Effector memory CD8-positive, alpha-beta T cell (primary cell): ENCODE results near the gene REX1BD.
A peak's percentile ranks its signal among the peaks of the same experiment; 100 is the strongest.

Experiments used
- ATAC-seq: fragments of 150-1000 bp; cut with Tn5 transposase; replicated peaks from 2 replicates; pipeline ENCODE4 v1.10.0; 2021; ENCODE audit warnings: mild to moderate bottlenecking, moderate library complexity
- DNase-seq, 3 experiments: peaks; one replicate each; pipeline ENCODE4 v3.0.0; 2021
- H3K27ac Mint-ChIP-seq, 2 donors: one replicate each; pipeline ENCODE4 v1.8.0; 2022; ENCODE audit warnings: mild to moderate bottlenecking in 2 of 2, mixed read lengths in 2 of 2, moderate library complexity in 2 of 2
- H3K27me3 Mint-ChIP-seq, 2 donors: one replicate each; pipeline ENCODE4 v1.8.0; 2022; ENCODE audit warnings: mixed read lengths in 2 of 2
- H3K36me3 Mint-ChIP-seq: one replicate; pipeline ENCODE4 v1.8.0; 2022; ENCODE audit warnings: mild to moderate bottlenecking, moderate library complexity, mixed read lengths; ENCODE audit not compliant: insufficient read depth
- H3K4me1 Mint-ChIP-seq, 2 donors: one replicate each; pipeline ENCODE4 v1.8.0; 2022; ENCODE audit warnings: low read depth in 2 of 2, mixed read lengths in 2 of 2
- H3K4me3 Mint-ChIP-seq, 2 donors: one replicate each; pipeline ENCODE4 v1.8.0; 2022; ENCODE audit warnings: mild to moderate bottlenecking in 2 of 2, mixed read lengths in 2 of 2, moderate library complexity in 2 of 2
- H3K9me3 Mint-ChIP-seq, 2 donors: one replicate each; pipeline ENCODE4 v1.8.0; 2022; ENCODE audit warnings: mixed read lengths in 2 of 2

REX1BD gene

DNA sequence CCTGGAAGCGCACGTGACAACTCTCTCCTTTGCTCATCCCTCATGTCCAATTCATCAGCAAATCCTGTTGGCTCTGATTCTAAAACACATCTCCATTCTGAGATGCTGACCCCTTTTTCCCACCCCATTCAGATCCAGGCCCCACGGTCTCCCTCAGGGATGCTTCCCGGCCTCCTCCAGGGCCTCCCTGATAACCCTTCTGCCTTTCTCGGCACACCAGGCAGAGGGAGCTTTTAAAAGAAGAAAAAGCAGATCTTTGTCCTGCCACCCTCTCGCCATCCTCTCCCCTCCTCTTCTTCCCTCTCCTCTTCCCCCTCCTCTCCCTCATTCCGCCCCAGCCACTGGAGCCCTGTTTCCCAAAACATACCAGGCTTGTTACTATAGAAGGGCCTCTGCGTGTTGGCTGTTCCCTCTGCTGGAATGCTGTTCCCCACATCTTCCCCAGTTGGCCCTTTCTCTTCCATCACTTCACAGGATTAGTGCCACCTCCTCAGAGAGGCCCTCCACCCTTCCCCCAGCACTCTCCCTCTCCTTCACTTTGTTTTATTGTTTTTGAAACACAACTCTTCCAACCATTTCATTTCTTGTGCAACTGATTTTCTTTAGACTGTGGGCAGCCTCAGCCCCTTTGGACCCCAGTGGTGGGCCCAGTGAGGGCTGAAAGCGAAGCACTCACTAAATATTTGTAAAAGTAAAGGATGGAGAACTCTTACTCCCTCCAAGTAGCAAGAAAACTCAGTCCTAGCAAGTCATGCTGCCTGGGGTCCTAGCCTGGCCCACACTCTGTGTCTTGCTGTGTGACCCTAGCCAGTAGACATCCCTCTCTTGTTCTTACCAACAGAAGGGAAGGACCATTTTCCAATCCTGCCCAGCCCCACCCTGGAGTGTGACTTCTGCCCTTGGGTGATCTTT lies 20.5 kb downstream of the REX1BD start:
- Mint-ChIP-seq H3K9me3 (no peaks in the 10 kb centered on the region), H3K27ac (no peak overlapping the region), H3K27me3 (peaks cover 69 to 89% of the 10 kb centered on the region in 2 donors), H3K36me3 (peaks cover 3% of the 10 kb centered on the region), H3K4me3 (no peak overlapping the region), H3K4me1 (peaks cover 24% of the 10 kb centered on the region in 2 donors)
- no peak for DNase-seq
- ATAC-seq: no peak

GRCh38 chr19:18609717-18610051 lies 21.1 kb downstream of the REX1BD start:
- ATAC-seq (no peak), DNase-seq (no peak)
- Mint-ChIP-seq H3K27ac (no peak overlapping the region), H3K36me3 (peaks cover 3% of the 10 kb centered on the region), H3K4me3 (no peak overlapping the region), H3K4me1 (peaks cover 24 to 27% of the 10 kb centered on the region in 2 donors), H3K9me3 (no peaks in the 10 kb centered on the region), H3K27me3 (peaks cover 71 to 90% of the 10 kb centered on the region in 2 donors)

DNA sequence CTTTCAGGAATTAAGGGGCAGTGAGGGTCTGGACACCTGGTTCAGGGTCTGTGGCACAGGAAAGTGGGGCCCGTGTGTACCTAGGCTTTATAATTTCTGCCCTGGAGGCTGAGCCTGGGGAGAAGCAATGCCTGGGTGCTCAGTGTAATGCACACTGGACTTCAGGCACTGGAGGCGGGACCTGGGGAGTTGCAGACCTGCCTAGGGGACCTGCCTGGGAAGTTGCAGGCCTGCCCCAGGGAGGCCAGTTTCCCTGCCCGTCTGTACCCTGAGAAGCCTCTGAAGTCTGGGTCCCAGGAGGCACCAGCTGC lies 21.6 kb downstream of the REX1BD start:
- H3K27ac Mint-ChIP-seq: no peak overlapping the region
- peak overlapping the region in 1 of 2 donors; percentile 6 for H3K4me3 Mint-ChIP-seq
- H3K27me3 Mint-ChIP-seq: peaks cover 71 to 90% of the 10 kb centered on the region in 2 donors

DNA sequence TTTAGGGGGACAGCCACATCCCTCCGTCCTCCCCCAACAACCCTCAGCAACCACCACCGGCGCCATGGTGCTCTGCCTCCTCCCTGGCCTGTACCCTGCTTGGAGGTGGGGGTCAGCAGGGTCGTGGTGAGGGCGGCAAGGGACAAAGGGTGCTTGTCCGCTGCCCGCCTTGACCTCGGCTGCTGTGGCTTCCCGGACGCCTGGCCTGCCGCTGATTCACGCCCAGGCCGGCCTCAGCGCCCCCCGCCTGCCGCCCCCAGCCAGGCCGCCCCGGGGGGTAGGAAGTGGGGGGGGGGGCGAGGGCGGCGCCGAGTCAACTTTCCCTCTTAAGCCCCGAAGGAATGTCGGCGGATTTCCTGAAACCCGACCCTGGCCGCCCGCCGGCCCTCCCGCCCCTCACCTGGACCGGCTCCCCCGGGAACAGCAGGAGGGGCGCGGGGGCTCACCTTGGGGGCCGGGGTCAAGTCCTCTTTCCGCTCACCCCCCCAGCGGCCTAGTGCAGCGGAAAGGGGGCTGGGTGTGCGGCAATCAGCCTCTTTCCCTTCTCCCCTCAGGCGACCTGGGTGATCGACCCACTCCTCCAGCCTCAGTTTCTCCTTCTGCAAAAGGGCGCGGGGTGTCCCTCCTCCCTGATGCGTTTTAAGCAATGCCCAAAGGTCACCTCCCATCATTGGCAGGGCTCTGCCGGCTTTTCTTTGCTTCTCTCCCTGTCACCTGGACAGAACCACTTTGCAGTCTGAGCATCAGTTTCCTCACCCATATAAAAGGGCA lies 22.1 kb downstream of the REX1BD start:
- peak overlapping the region; percentile 48 to 55 for H3K4me3 Mint-ChIP-seq

More for the DNA sequence above, 21.6 kb downstream of the REX1BD start:
- Mint-ChIP-seq H3K36me3 (peaks cover 3% of the 10 kb centered on the region), H3K9me3 (no peaks in the 10 kb centered on the region), H3K4me1 (peaks cover 23 to 27% of the 10 kb centered on the region in 2 donors)
- ATAC-seq (no peak), DNase-seq (no peak)

DNA sequence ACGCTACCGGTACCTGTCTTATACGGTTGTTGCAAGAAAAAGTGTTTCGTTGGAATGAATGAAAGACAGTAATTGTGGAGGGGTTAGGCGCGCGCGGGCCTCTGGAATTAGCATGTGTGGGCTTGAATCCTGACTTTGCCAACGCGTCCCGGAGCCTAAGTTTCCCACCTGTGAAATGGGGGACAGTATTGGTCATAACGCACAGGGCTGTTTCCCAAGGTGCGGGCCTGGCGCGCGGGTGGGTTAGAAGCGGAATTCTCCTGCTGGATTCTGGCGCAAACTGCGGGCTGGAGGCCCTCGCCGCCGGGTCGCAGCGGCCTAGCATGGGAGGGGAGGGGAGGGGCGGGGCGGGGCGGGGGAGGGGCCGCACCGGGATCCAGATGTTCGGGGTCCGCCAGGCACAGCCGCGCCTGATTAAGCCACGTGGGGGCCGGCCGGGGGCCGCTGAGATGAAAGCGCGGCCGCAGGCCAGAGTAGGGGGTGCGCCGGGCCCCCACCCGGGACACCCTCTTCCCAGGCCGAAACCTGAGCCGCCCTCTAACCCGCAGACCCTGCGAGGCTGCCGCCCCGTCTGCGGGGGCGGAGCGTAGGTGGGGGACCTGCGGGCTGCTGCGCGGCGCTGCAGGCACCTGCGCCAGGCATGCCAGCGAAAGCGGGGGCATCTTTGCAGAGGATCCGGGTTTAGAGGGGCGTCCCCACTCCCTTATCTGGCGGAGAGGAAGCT lies 22.9 kb downstream of the REX1BD start:
- peak; percentile 38 for ATAC-seq
- Mint-ChIP-seq H3K27ac (no peak overlapping the region), H3K27me3 (peaks cover 69 to 97% of the 10 kb centered on the region in 2 donors), H3K36me3 (peaks cover 3% of the 10 kb centered on the region), H3K4me3 (peak overlapping the region; percentile 75 to 77), H3K9me3 (no peaks in the 10 kb centered on the region), H3K4me1 (peaks cover 20 to 24% of the 10 kb centered on the region in 2 donors)
- no peak for DNase-seq

More for the DNA sequence above, 22.1 kb downstream of the REX1BD start:
- no peak for ATAC-seq
- no peak for DNase-seq
- peaks cover 3% of the 10 kb centered on the region for H3K36me3 Mint-ChIP-seq
- peaks cover 20 to 24% of the 10 kb centered on the region in 2 donors for H3K4me1 Mint-ChIP-seq
- peaks cover 69 to 90% of the 10 kb centered on the region in 2 donors for H3K27me3 Mint-ChIP-seq
- H3K9me3 Mint-ChIP-seq: no peaks in the 10 kb centered on the region
- H3K27ac Mint-ChIP-seq: no peak overlapping the region

DNA sequence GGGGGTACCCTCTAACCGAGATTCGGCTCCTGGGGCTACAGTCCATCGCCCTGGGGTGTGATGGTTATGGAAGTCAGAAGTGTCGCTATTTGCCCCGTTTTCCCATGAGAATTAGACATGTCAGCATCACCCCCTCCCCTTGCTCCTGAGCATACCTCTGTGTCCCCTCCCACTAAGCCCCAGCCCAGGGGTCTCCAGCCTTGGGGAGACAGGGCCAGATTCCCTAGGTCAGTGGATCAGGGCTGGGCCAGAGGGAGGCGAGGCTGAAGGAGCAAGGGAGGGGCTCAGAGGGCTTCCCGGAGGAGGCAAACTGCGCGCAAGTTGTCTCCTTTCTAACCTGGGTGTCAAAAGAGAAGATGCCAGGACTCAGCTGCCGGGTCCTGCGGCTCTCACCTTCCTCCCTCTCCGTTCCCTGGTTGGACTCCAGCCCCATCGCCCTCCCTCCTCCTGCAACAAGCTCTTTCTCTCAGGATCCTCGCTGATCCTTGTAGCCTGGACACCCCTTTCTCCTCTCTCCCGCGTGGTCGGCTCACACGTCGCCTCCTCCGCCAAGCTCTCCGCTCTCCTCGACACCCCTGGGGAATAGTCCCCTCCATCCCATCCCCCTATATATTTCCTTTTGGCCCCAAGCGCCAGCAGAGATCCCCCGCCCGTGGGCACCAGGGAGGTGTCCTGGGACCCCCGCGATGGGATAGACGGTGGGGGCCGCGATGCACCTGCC lies 23.6 kb downstream of the REX1BD start:
- DNase-seq: no peak
- H3K4me3 Mint-ChIP-seq: peak overlapping the region; percentile 75 to 77
- no peak overlapping the region for H3K27ac Mint-ChIP-seq
- no peak for ATAC-seq
- peaks cover 20 to 24% of the 10 kb centered on the region in 2 donors for H3K4me1 Mint-ChIP-seq
- no peaks in the 10 kb centered on the region for H3K9me3 Mint-ChIP-seq
- H3K27me3 Mint-ChIP-seq: peaks cover 76 to 100% of the 10 kb centered on the region in 2 donors
- H3K36me3 Mint-ChIP-seq: peaks cover 3% of the 10 kb centered on the region

DNA sequence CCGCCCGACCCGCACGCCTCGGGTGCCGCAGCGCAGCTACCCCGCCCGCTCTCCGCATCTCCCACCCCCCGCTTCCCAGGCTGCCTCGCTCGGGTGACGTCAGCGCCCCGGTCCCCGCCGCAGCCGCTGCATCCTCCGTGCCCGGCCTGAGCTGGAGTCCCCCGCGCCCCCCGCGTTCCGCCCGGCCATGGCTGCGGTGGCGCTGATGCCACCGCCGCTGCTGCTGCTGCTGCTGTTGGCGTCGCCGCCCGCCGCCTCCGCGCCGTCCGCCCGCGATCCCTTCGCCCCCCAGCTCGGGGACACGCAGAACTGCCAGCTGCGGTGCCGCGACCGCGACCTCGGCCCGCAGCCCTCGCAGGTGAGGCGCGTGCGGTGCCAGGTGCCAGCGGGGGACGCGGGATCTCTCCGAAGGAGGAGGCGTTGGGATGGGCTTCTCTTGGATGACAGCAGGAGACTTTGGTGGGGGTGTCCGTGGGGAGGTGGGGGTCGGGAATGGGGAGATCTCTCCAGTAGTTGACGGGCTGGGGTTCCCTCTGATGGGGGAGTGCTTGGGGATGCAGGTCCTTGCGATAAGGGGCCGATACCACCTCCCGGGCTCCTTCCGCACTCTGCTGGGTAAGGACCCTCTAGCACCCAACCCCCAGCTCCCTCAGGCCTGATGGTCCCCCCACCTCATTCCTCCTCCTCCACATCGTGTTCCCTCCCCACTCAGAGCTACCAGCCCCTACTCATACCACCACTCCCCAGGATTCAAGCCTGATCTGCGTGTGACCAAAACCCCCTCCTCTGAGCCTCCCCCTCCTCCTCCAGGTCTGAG lies 24.4 kb downstream of the REX1BD start, which contains the start of gene TMEM59L:
TSS of gene TMEM59L (plus strand) at position 99 of the 817 bp plus-strand sequence. CDS start at position 188, 89 bp downstream.
- no peaks in the 10 kb centered on the region for H3K9me3 Mint-ChIP-seq
- peaks cover 76 to 100% of the 10 kb centered on the region in 2 donors for H3K27me3 Mint-ChIP-seq
- ATAC-seq: peak; percentile 85
- H3K4me1 Mint-ChIP-seq: peaks cover 20 to 21% of the 10 kb centered on the region in 2 donors
- no peak within 1 kb of the TSS for H3K27ac Mint-ChIP-seq
- peak within 1 kb of the TSS; percentile 75 to 77 for H3K4me3 Mint-ChIP-seq
- DNase-seq: peak; percentile 40 to 56 (median 50)
- H3K36me3 Mint-ChIP-seq: peaks cover 3% of the 10 kb centered on the region

DNA sequence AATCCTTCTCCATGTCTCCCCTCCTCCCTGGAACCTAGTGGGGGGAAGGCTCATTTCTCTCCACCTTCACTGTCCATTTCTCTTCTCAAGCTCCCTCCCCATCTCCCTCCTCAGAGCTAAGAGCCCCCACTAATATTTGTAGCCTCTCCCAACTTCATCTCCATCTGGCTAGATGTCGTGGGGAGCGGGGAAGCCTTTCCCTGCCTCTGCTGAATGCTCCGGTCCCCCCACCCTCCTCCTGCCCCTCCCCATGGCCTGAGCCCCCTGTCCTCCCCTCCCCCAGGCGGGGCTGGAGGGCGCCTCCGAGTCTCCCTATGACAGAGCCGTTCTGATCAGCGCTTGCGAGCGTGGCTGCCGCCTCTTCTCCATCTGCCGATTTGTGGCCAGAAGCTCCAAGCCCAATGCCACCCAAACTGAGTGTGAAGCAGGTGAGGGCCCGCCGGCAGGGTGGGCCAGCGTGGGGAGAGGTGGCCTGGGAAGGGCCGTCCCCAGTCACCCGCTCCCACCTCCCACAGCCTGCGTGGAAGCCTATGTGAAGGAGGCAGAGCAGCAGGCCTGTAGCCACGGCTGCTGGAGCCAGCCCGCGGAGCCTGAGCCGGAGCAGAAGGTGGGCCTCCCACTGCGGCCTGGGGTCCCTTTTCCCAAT lies 25.1 kb downstream of the REX1BD start:
- peak overlapping the region in 1 of 2 donors; percentile 57 for H3K27ac Mint-ChIP-seq
- ATAC-seq (no peak), DNase-seq (no peak)
- peak overlapping the region; percentile 75 to 77 for H3K4me3 Mint-ChIP-seq
- peaks cover 69 to 98% of the 10 kb centered on the region in 2 donors for H3K27me3 Mint-ChIP-seq
- H3K9me3 Mint-ChIP-seq: no peaks in the 10 kb centered on the region
- peaks cover 3% of the 10 kb centered on the region for H3K36me3 Mint-ChIP-seq
- H3K4me1 Mint-ChIP-seq: peaks cover 20 to 21% of the 10 kb centered on the region in 2 donors

- no peak for ATAC-seq
- H3K4me3 Mint-ChIP-seq: no peak overlapping the region
- H3K36me3 Mint-ChIP-seq: peaks cover 3% of the 10 kb centered on the region
- H3K9me3 Mint-ChIP-seq: no peaks in the 10 kb centered on the region
- no peak for DNase-seq
- H3K27ac Mint-ChIP-seq: no peak overlapping the region
- H3K4me1 Mint-ChIP-seq: peaks cover 19% of the 10 kb centered on the region in 2 donors
- H3K27me3 Mint-ChIP-seq: peaks cover 52 to 91% of the 10 kb centered on the region in 2 donors
Observed at GRCh38 chr19:18616023-18616422, 27.4 kb downstream of the REX1BD start.

DNA sequence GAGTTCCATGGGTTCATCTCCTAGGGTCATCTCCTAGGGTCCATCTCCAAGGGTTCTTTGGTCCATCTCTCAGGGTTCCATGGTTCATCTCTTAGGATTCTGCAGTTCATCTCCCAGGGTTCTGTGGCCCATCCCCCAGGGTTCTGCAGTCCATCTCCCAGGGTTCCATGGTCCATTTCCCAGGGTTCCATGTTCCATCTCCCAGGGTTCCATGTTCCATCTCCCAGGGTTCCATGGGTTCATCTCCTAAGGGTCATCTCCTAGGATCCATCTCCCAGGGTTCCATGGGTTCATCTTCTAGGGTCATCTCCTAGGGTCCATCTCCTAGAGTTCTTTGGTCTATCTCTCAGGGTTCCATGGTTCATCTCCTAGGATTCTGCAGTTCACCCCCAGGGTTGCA lies 29.0 kb downstream of the REX1BD start:
- H3K36me3 Mint-ChIP-seq: no peaks in the 10 kb centered on the region
- H3K27me3 Mint-ChIP-seq: peaks cover 41 to 77% of the 10 kb centered on the region in 2 donors

DNA sequence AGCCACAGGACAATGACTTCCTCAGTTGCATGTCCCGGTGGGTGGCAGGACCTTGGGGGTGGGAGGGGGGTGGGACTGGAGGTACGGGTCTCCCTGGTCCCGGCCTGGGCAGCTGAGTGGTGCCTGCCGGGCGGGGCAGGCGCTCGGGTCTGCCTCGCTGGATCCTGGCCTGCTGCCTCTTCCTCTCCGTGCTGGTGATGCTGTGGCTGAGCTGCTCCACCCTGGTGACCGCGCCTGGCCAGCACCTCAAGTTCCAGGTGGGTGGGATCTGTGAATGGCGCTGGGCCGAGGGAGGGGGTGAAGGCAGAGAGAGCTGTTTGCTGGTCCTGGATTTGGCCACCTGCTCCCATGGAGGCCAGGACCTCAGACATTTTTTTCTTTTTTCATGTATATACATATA lies 29.6 kb downstream of the REX1BD start:
- no peak for DNase-seq
- Mint-ChIP-seq H3K4me1 (peaks cover 6 to 9% of the 10 kb centered on the region in 2 donors), H3K36me3 (no peaks in the 10 kb centered on the region), H3K9me3 (no peaks in the 10 kb centered on the region), H3K27ac (no peak overlapping the region), H3K27me3 (peaks cover 36 to 70% of the 10 kb centered on the region in 2 donors), H3K4me3 (no peak overlapping the region)
- ATAC-seq: no peak

More for the DNA sequence above, 29.0 kb downstream of the REX1BD start:
- no peak overlapping the region for H3K27ac Mint-ChIP-seq
- ATAC-seq (no peak), DNase-seq (no peak)
- H3K4me3 Mint-ChIP-seq: no peak overlapping the region
- no peaks in the 10 kb centered on the region for H3K9me3 Mint-ChIP-seq
- H3K4me1 Mint-ChIP-seq: peaks cover 8 to 11% of the 10 kb centered on the region in 2 donors
